DMS153 treated with DMSO at 0.1 percent for 48 hours (cell line): ENCODE results near the gene NOS1AP.
"Not testable (repeated sequence)": the region's sequence is repeated elsewhere in the genome, so short reads cannot be mapped to it uniquely, and the experiment has no call there.

Experiments
- DNase-seq: peaks from one replicate; lab custom pipeline; 2025; ENCODE audit not compliant: unreplicated experiment; lab: John Stamatoyannopoulos, UW

Gene NOS1AP

DNA sequence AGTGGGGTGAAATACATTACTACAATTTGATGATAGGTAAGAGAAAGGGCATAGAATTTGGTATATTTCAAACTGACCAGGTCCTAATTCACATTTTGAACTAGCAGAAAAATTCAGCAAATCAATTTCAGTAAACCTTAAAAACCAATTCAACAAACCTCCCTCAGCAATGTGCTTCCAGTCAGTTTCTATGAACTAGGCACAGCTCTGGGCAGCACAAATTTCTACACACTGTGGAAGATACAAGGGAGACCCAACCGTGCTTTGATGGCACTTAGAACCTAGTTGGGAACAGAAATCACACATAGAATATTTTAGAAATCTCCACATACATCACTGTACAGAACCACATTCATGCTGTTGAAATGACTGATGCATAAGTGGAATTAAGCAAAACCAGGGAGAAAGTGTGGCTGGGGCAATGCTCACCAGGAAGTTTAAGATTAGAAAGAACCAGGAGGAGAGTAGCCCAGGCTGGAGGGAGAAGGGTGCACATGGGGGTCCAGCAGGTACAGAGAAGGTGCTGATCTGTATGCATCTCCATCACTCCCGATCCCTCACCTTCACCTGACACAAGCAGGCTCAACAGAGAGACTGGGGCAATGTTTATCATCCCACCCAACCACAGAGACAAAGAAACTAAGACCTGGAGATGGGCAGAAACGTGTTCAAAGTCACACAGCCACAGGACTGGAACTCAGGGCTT lies 326.9 kb downstream of the NOS1AP start:
- no peak for DNase-seq

DNA sequence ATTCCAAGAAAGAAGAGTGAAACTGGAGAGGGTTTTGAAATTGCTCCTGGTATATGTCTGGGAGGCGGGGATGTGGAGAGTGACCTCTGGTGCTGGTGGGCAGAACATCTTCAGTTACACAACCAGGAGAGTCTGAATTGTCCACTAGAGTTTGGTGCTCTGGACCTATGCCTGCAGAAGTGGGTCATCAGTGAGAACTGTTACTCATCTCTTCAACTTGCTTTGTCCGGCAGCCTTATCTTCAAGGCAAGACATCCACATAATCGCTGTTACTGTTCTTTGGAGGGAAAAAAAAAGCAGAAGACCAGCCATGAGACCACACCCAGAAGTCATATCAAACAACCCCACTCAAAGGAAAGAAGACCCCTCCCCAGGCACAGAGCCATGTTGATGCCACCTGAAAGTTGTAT lies 327.6 kb downstream of the NOS1AP start:
- no peak for DNase-seq

- DNase-seq = no peak
These were observed 328.6 kb downstream of the NOS1AP start for GRCh38 chr1:162397943-162398560.

DNA sequence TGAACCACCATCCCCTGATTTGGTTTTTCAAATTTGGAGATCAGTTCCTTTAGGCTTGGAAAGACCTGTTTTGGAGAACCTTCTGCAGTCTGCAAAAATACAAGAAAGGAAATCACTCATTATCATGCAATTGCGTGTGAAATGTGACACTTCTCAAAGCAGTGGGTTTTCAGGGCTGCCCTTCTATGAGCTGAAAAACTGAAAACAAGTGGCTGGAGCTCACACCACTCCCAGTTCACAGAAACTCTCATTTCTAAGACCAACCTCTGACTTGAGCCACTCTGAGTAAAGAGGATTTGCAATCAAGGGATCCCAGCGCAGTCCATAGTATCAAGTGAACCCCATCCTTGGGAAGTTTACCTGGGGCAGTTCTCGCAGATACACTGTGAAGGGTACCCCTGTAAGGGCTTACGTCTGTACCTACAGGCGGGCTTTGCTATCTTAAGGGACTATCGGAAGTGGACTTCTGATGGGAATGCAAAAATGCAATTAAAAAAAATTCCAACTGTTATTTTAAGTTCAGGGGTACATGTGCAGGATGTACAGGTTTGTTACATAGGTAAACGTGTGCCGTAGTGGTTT lies 329.6 kb downstream of the NOS1AP start:
- DNase-seq = no peak

- DNase-seq = no peak
These were observed 331.4 kb downstream of the NOS1AP start for GRCh38 chr1:162400790-162401355.

- DNase-seq = no peak
These were observed 335.2 kb downstream of the NOS1AP start for GRCh38 chr1:162404550-162405160.

GRCh38 chr1:162405800-162406199 lies 336.3 kb downstream of the NOS1AP start:
- DNase-seq = no peak

- no peak for DNase-seq
These were observed 337.3 kb downstream of the NOS1AP start for GRCh38 chr1:162406811-162407210.

GRCh38 chr1:162407539-162407938 lies 338.0 kb downstream of the NOS1AP start:
- no peak for DNase-seq

DNA sequence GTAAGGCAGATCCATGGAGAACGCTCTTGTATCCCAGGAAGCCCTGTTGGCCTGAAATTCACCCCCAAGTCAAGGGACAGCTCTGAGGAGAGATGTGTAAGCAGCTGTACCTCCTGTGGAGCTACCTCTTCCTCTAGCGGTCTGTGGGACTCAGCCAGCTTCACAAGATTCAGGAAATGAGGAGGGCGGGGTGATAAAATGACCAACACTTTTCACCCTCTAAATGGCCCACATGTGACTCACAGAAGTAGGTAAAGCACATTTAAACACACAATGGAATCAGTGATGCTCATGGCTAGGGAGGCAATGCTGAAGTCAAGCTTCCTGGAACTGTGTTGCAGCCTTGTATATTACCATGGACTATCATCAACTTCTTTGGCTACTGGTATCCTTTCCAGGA lies 342.5 kb downstream of the NOS1AP start, which contains the start of gene SH2D1B:
Gene SH2D1B, minus strand, starts transcription at position 135 of the 400 bp plus-strand sequence. Its CDS starts 120 bp downstream, at position 15.
- no peak for DNase-seq

GRCh38 chr1:162416215-162416614 lies 346.7 kb downstream of the NOS1AP start:
- no peak for DNase-seq

DNA sequence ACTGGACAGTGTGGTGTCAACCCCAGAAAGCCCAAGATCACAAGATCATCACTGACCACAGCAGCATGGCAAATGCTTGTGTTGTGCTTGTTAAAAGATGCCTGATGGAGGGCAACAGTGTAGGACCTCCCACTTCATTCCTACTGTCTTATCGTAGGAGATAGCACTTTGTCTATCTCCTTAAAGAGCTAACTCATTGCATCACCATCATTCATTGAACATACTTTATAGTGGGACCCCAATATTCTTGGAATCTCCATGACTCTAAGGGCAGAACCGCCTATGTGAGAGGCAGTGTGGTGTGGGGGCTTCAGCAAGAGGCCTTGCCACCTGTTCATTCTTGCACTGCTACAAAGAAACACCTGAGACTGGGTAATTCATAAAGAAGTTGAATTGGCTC lies 347.4 kb downstream of the NOS1AP start:
- no peak for DNase-seq

DNA sequence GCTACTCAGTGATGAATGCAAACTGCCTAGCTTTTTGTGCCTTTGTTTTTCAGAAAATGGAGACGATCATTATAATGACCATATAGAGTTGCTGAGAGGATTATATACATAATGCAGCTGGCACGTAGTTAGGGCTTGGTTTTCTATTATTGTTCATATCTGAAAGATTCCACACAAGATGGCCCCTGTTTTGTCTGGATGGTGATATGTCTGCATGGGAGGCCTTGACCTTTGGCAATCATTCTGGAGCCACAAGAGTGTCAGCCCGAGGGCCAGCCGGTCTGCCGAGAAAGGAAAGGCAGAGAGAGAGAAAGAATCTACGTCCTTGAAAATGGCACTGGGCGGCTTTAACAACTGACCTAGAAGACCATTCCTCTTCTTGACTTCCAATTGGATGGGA lies 348.2 kb downstream of the NOS1AP start:
- DNase-seq = no peak

- not testable (repeated sequence) for DNase-seq
These were observed 349.1 kb downstream of the NOS1AP start for GRCh38 chr1:162418584-162418983.

DNA sequence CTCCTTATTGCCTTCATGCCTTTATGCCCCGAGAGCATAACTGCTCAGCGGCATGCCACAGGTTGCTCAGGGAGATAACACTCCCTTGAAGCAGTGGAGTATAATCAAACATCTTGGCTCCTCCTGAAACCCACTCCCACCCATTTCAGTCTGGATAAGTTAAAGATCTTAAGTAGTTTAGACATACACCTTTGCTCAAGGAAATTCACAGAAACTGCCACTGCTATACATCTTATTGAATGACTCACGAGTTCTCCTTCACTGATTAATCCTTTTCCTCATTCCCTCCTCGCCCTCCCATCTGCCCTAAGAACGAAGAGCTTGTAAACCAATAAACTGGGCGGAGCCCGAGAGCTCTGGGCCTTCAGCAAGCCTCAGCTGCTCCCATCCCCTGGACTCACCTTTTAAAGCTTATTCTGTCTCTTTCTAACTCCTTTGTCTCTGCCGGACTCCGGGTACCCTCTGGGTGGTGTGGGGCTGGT lies 350.0 kb downstream of the NOS1AP start:
- DNase-seq = not testable (repeated sequence)
